Fibroblast of lung (primary cell): ENCODE measurements around the gene MESD. TPM values are rescaled to one million over a fixed set of nuclear protein-coding genes. Genes with fewer than 3 reads are reported as not detected.
A peak's percentile ranks its signal among the peaks of the same experiment; 100 is the strongest.

Experiments
- DNase-seq, 2 donors: peaks; one replicate each; pipeline versions ENCODE4 v3.0.0 to v3.0.0-alpha.2; 2010; ENCODE audit warnings: low read depth in 2 of 2
- H2AFZ ChIP-seq: 2 replicates; pipeline ENCODE4 v1.5.1; 2012; ENCODE audit warnings: low read length, control low read depth, inconsistent platforms
- H3K27ac ChIP-seq: 2 replicates; pipeline ENCODE4 v1.5.1; 2011; ENCODE audit warnings: low read length, control low read depth; ENCODE audit not compliant: insufficient read depth
- H3K27me3 ChIP-seq: 2 replicates; pipeline ENCODE4 v1.5.1; 2011; ENCODE audit warnings: mild to moderate bottlenecking, low read length; ENCODE audit not compliant: control insufficient read depth, insufficient read depth
- H3K36me3 ChIP-seq: 2 replicates; pipeline ENCODE4 v1.5.1; 2011; ENCODE audit warnings: low read length; ENCODE audit not compliant: control insufficient read depth, insufficient read depth
- H3K4me1 ChIP-seq: 2 replicates; pipeline ENCODE4 v1.5.1; 2011; ENCODE audit warnings: low read length; ENCODE audit not compliant: control insufficient read depth, insufficient read depth; ENCODE audit errors: extremely low read depth
- H3K4me2 ChIP-seq: 2 replicates; pipeline ENCODE4 v1.5.1; 2011; ENCODE audit warnings: low read length, control low read depth; ENCODE audit not compliant: insufficient read depth; ENCODE audit errors: extremely low read depth
- H3K4me3 ChIP-seq, 4 experiments: fragments of 200-600 bp in 1 of 4; sonication (generic) in 1 of 4; replicated peaks in 1 of 4; 2 replicates each; pipeline ENCODE4 v1.5.1; 2011 to 2016; ENCODE audit warnings: low read length in 4 of 4, low read depth in 3 of 4, mild to moderate bottlenecking in 3 of 4, control low read depth in 2 of 4, inconsistent platforms in 1 of 4, mixed read lengths in 1 of 4; ENCODE audit not compliant: insufficient read depth in 1 of 4; ENCODE audit errors: control extremely low read depth in 1 of 4
- H3K79me2 ChIP-seq: 2 replicates; pipeline ENCODE4 v1.5.1; 2012; ENCODE audit warnings: mild to moderate bottlenecking, low read length, inconsistent platforms; ENCODE audit not compliant: control insufficient read depth, insufficient read depth
- H3K9ac ChIP-seq: 2 replicates; pipeline ENCODE4 v1.5.1; 2011; ENCODE audit warnings: mild to moderate bottlenecking, low read length, control low read depth; ENCODE audit not compliant: insufficient read depth
- H3K9me3 ChIP-seq: 2 replicates; pipeline ENCODE4 v1.5.1; 2012; ENCODE audit warnings: low read depth, low read length; ENCODE audit not compliant: control insufficient read depth, insufficient read depth
- H4K20me1 ChIP-seq: 2 replicates; pipeline ENCODE4 v1.5.1; 2011; ENCODE audit warnings: low read length; ENCODE audit not compliant: control insufficient read depth, insufficient read depth; ENCODE audit errors: extremely low read depth
- CTCF ChIP-seq, 2 donors: IDR thresholded peaks in 1 of 2; conservative IDR thresholded peaks in 1 of 2; 1 replicate in 1 of 2; 2 replicates in 1 of 2; pipeline ENCODE4 v1.5.1; 2011 to 2012; ENCODE audit warnings: low read length in 2 of 2, control low read depth in 1 of 2, inconsistent platforms in 1 of 2, low read depth in 1 of 2, mild to moderate bottlenecking in 1 of 2
- EZH2 ChIP-seq: IDR thresholded peaks from 2 replicates; pipeline ENCODE4 v1.5.1; 2012; ENCODE audit warnings: low read length, control low read depth, mild to moderate bottlenecking; ENCODE audit errors: missing control alignments
- polyA plus RNA-seq, 2 donors: library from polyadenylated mRNA; depleted of rRNA in 1 of 2; stranded (reverse) in 1 of 2; unstranded in 1 of 2; fragments of >200 nt; gene quantifications; 2 replicates each; pipeline ENCODE4 v1.2.1, GENCODE V29; 2011 to 2012; ENCODE audit warnings: missing spikeins in 1 of 2
- total RNA-seq: library from RNA; depleted of rRNA; stranded (reverse); fragments of >200 nt; gene quantifications from 2 replicates; pipeline ENCODE4 v1.2.1, GENCODE V29; 2014

Gene MESD
- total and polyA plus RNA-seq, 2 donors (not counting 1 experiment from before 2014, with no cell fraction given) = 21.3 to 26.0 TPM

GRCh38 chr15:80936288-80937078, 53.1 kb downstream of the MESD start:
- no peak for DNase-seq

GRCh38 chr15:80934761-80935221, 54.8 kb downstream of the MESD start:
- H2AFZ ChIP-seq = no peak overlapping the region
- no peak overlapping the region for H3K4me3 ChIP-seq
- H3K79me2 ChIP-seq = no peaks in the 10 kb centered on the region
- peak; percentile 49 to 85 for DNase-seq
- H3K27me3 ChIP-seq = no peaks in the 10 kb centered on the region
- peaks cover 17% of the 10 kb centered on the region for H3K36me3 ChIP-seq
- H4K20me1 ChIP-seq = no peaks in the 10 kb centered on the region
- TF ChIP-seq EZH2 (no peak), CTCF (conservative IDR thresholded peaks at IDR 0.05 in 1 of 2, IDR thresholded peaks at IDR 0.05 in 1 of 2; ENCODE audit: low read depth in 1 of 2, low read length in 2 of 2) (no peak)
- no peak overlapping the region for H3K9ac ChIP-seq
- no peak overlapping the region for H3K4me2 ChIP-seq
- H3K9me3 ChIP-seq = no peaks in the 10 kb centered on the region
- H3K27ac ChIP-seq = no peak overlapping the region
- peaks cover 13% of the 10 kb centered on the region for H3K4me1 ChIP-seq

More at GRCh38 chr15:80936288-80937078, 53.1 kb downstream of the MESD start:
- Histone ChIP-seq H3K9ac (no peak overlapping the region), H3K4me2 (no peak overlapping the region), H3K27ac (no peak overlapping the region), H3K36me3 (peaks cover 19% of the 10 kb centered on the region), H3K4me3 (no peak overlapping the region), H2AFZ (no peak overlapping the region), H3K79me2 (no peaks in the 10 kb centered on the region), H3K27me3 (no peaks in the 10 kb centered on the region), H3K9me3 (no peaks in the 10 kb centered on the region), H4K20me1 (no peaks in the 10 kb centered on the region), H3K4me1 (peaks cover 13% of the 10 kb centered on the region)
- TF ChIP-seq EZH2 = no peak
- TF ChIP-seq CTCF (conservative IDR thresholded peaks at IDR 0.05 in 1 of 2, IDR thresholded peaks at IDR 0.05 in 1 of 2; ENCODE audit: low read depth in 1 of 2, low read length in 2 of 2) = no peak

GRCh38 chr15:80932989-80933388, 56.6 kb downstream of the MESD start:
- H2AFZ ChIP-seq = no peak overlapping the region
- TF ChIP-seq EZH2 = no peak
- no peak for TF ChIP-seq CTCF (conservative IDR thresholded peaks at IDR 0.05 in 1 of 2, IDR thresholded peaks at IDR 0.05 in 1 of 2; ENCODE audit: low read depth in 1 of 2, low read length in 2 of 2)
- DNase-seq = peak; percentile 28 to 93
- H3K36me3 ChIP-seq = peaks cover 22% of the 10 kb centered on the region
- no peaks in the 10 kb centered on the region for H4K20me1 ChIP-seq
- peak overlapping the region; percentile 2 for H3K4me2 ChIP-seq
- no peak overlapping the region for H3K4me3 ChIP-seq
- no peaks in the 10 kb centered on the region for H3K27me3 ChIP-seq
- H3K9me3 ChIP-seq = no peaks in the 10 kb centered on the region
- peaks cover 13% of the 10 kb centered on the region for H3K4me1 ChIP-seq
- H3K27ac ChIP-seq = no peak overlapping the region
- no peaks in the 10 kb centered on the region for H3K79me2 ChIP-seq
- no peak overlapping the region for H3K9ac ChIP-seq
